Pancreas (tissue), 10 donors: Measurements from ENCODE around the gene PDZD7. TPM values are rescaled to one million over a fixed set of nuclear protein-coding genes. Genes with fewer than 3 reads are reported as not detected.

Experiments
- ATAC-seq, 4 donors: fragments of 200-7000 bp; cut with Tn5 transposase; one replicate each; pipeline versions ENCODE4 v1.8.0 to v1.9.1; 2020; ENCODE audit warnings: mild to moderate bottlenecking in 4 of 4, moderate library complexity in 4 of 4
- DNase-seq, 6 donors: peaks; one replicate each; pipeline ENCODE4 v3.0.0-alpha.2; 2020
- FAIRE-seq: peaks from 2 replicates; lab custom pipeline; 2012; peaks lifted over from hg19 to GRCh38; lab: Jason Lieb, UNC
- H3K27ac ChIP-seq, 4 donors: fragments of 200-600 bp; sonication (generic); 1 replicate in 3 of 4; 2 replicates in 1 of 4; pipeline versions ENCODE4 v1.5.0 to v1.8.0; 2020
- H3K27me3 ChIP-seq, 4 donors: fragments of 200-600 bp; one replicate each; pipeline ENCODE4 v1.8.0; 2021
- H3K36me3 ChIP-seq, 3 donors: fragments of 200-600 bp; sonication (generic) in 1 of 3; one replicate each; pipeline versions ENCODE4 v1.5.0 to v1.8.0; 2020 to 2021
- H3K4me1 ChIP-seq, 3 donors: fragments of 200-600 bp; one replicate each; pipeline ENCODE4 v1.8.0; 2021
- H3K4me3 ChIP-seq, 4 donors: fragments of 200-600 bp; sonication (generic) in 2 of 4; one replicate each; pipeline versions ENCODE4 v1.5.0 to v1.8.0; 2020 to 2021
- H3K9me3 ChIP-seq, 4 donors: fragments of 200-600 bp; one replicate each; pipeline ENCODE4 v1.8.0; 2021
- CTCF ChIP-seq, 4 donors: fragments of 200-600 bp; sonication (generic) in 3 of 4; IDR thresholded peaks; one replicate each; pipeline versions ENCODE4 v1.5.0 to v1.8.0; 2021; ENCODE audit warnings: antibody characterized with exemption in 4 of 4
- WGBS, 2 donors: extraction: QIAGEN DNeasy Blood & Tissue Kit; methylation state at CpG; one replicate each; pipeline ENCODE4 v1.1.7; 2013; 5-methylcytosine and 5-hydroxymethylcytosine counted together
- intact Hi-C, 3 donors: fragments of 100-400 bp; cut with DNase I; formaldehyde crosslinking; loops; one replicate each; pipeline versions ENCODE4 v1.11.1 to v1.14.2; 2022
- polyA plus RNA-seq, 2 donors: library from polyadenylated mRNA; stranded (reverse); fragments of 200-250 nt; gene quantifications; one replicate each; pipeline ENCODE4 v1.2.3, GENCODE V29; 2013
- total RNA-seq, 6 donors: library from RNA; stranded (reverse); fragmentation: NEBNext Ultra II Directional in 4 of 6; extraction: Animal tissue kit (Norgen Biotek cat#: 25700) in 4 of 6; gene quantifications; one replicate each; pipeline versions ENCODE4 v1.2.1 to v1.2.4, GENCODE V29; 2021 to 2023
- donor health status: healthy with polysubstance abuse.
- donor health status: DM: no; HTN: no; CAD: no; lungs with moderate emphysema.
- donor health status: DM: no; HTN: no; CAD: no.
- donor health status: control.
- donor health status: control.
- donor health status: Bipolar disorder and iron deficiency.
- donor health status: DM: yes; HTN: yes; CAD: no.
- donor health status: DM: no; HTN: no; CAD: no.
- donor health status: DM: no; HTN: no; CAD: no.
- donor health status: DM: yes; HTN: yes; CAD: no.

The PDZD7 gene
- total and polyA plus RNA-seq, 8 donors: 0.18 to 0.99 (median 0.38) TPM

- Histone ChIP-seq H3K36me3 (peaks cover 0 to 4% (median 0%) of the 10 kb centered on the region in 3 donors), H3K4me1 (peaks cover 13 to 17% (median 16%) of the 10 kb centered on the region in 3 donors), H3K4me3 (no peak overlapping the region), H3K9me3 (no peaks in the 10 kb centered on the region), H3K27me3 (no peaks in the 10 kb centered on the region), H3K27ac (no peak overlapping the region)
- DNase-seq: peak in 1 of 6 donors; percentile 11
- intact Hi-C loops: no loop called here
- 75 to 87% methylated on average over 2 of the region's 2 CpGs for WGBS, 2 donors
- ATAC-seq: no peak
- no peak for TF ChIP-seq CTCF (IDR thresholded peaks at IDR 0.05)
- FAIRE-seq: no peak
These were observed 63.6 kb downstream of the PDZD7 start for GRCh38 chr10:100967332-100967731.

- ATAC-seq (no peak), DNase-seq (peak in 1 of 6 donors; percentile 6), FAIRE-seq (no peak)
- no peaks in the 10 kb centered on the region for H3K9me3 ChIP-seq
- WGBS, 2 donors: 30 to 38% methylated on average over 2 of the region's 2 CpGs
- intact Hi-C loops: no loop called here
- H3K36me3 ChIP-seq: peaks cover 0 to 9% (median 0%) of the 10 kb centered on the region in 3 donors
- H3K4me1 ChIP-seq: peaks cover 13 to 17% (median 14%) of the 10 kb centered on the region in 3 donors
- H3K27me3 ChIP-seq: no peaks in the 10 kb centered on the region
- H3K4me3 ChIP-seq: no peak overlapping the region
- no peak overlapping the region for H3K27ac ChIP-seq
- no peak for TF ChIP-seq CTCF (IDR thresholded peaks at IDR 0.05)
These were observed 64.0 kb downstream of the PDZD7 start for GRCh38 chr10:100966887-100967286.

GRCh38 chr10:100965820-100966219 is 65.1 kb downstream of the PDZD7 start:
- TF ChIP-seq CTCF (IDR thresholded peaks at IDR 0.05): no peak
- FAIRE-seq: no peak

GRCh38 chr10:100963826-100964225 is 67.1 kb downstream of the PDZD7 start:
- 95 to 98% methylated on average over 1 of the region's 1 CpG for WGBS, 2 donors
- ATAC-seq (no peak), DNase-seq (no peak), FAIRE-seq (no peak)
- no peak for TF ChIP-seq CTCF (IDR thresholded peaks at IDR 0.05)
- Histone ChIP-seq H3K4me1 (peaks cover 0 to 5% (median 0%) of the 10 kb centered on the region in 3 donors), H3K27ac (no peak overlapping the region), H3K9me3 (no peaks in the 10 kb centered on the region), H3K4me3 (no peak overlapping the region), H3K27me3 (no peaks in the 10 kb centered on the region), H3K36me3 (peaks cover 0 to 11% (median 0%) of the 10 kb centered on the region in 3 donors)
- intact Hi-C loops: no loop called here

More at GRCh38 chr10:100965820-100966219, 65.1 kb downstream of the PDZD7 start:
- WGBS, 2 donors: 64 to 70% methylated on average over 5 of the region's 5 CpGs
- no peaks in the 10 kb centered on the region for H3K27me3 ChIP-seq
- H3K36me3 ChIP-seq: peaks cover 0 to 11% (median 0%) of the 10 kb centered on the region in 3 donors
- H3K4me1 ChIP-seq: peaks cover 3 to 12% (median 4%) of the 10 kb centered on the region in 3 donors
- no peak overlapping the region for H3K4me3 ChIP-seq
- ATAC-seq (no peak), DNase-seq (no peak)
- intact Hi-C loops: no loop called here
- H3K27ac ChIP-seq: no peak overlapping the region
- no peaks in the 10 kb centered on the region for H3K9me3 ChIP-seq

- no peak overlapping the region for H3K27ac ChIP-seq
- WGBS, 2 donors: 82 to 85% methylated on average over 4 of the region's 4 CpGs
- DNase-seq (no peak), ATAC-seq (no peak), FAIRE-seq (no peak)
- no peaks in the 10 kb centered on the region for H3K9me3 ChIP-seq
- TF ChIP-seq CTCF (IDR thresholded peaks at IDR 0.05): no peak
- no peaks in the 10 kb centered on the region for H3K4me1 ChIP-seq
- peaks cover 0 to 11% (median 0%) of the 10 kb centered on the region in 3 donors for H3K36me3 ChIP-seq
- no peak overlapping the region for H3K4me3 ChIP-seq
- no peaks in the 10 kb centered on the region for H3K27me3 ChIP-seq
- intact Hi-C loops: no loop called here
These were observed 68.4 kb downstream of the PDZD7 start for GRCh38 chr10:100962351-100963080.
